Esophagus (tissue), 2 donors: ENCODE measurements around the gene LRRC17. TPM values are rescaled to one million over a fixed set of nuclear protein-coding genes. Genes with fewer than 3 reads are reported as not detected.
"Not testable (repeated sequence)": the region's sequence is repeated elsewhere in the genome, so short reads cannot be mapped to it uniquely, and the experiment has no call there.

Experiments used
- H3K27ac ChIP-seq, 2 donors: one replicate each; pipeline ENCODE4 v1.5.1; 2013; ENCODE audit warnings: low read depth in 2 of 2, mild to moderate bottlenecking in 2 of 2, inconsistent platforms in 1 of 2, low read length in 1 of 2, moderate library complexity in 1 of 2
- H3K27me3 ChIP-seq, 2 donors: one replicate each; pipeline ENCODE4 v1.6.1; 2013; ENCODE audit warnings: low read length in 2 of 2, control low read depth in 1 of 2, mild to moderate bottlenecking in 1 of 2; ENCODE audit not compliant: insufficient read depth in 2 of 2, control insufficient read depth in 1 of 2
- H3K36me3 ChIP-seq, 2 donors: one replicate each; pipeline ENCODE4 v1.6.1; 2013; ENCODE audit warnings: low read length in 1 of 2; ENCODE audit not compliant: control insufficient read depth in 2 of 2, insufficient read depth in 2 of 2
- H3K4me1 ChIP-seq, 2 donors: one replicate each; pipeline ENCODE4 v1.6.1; 2013; ENCODE audit warnings: low read length in 1 of 2; ENCODE audit not compliant: control insufficient read depth in 2 of 2, insufficient read depth in 2 of 2
- H3K4me3 ChIP-seq, 2 donors: one replicate each; pipeline ENCODE4 v1.5.1; 2013; ENCODE audit warnings: low read length in 2 of 2, mild to moderate bottlenecking in 2 of 2, low read depth in 1 of 2, moderate library complexity in 1 of 2
- H3K9me3 ChIP-seq, 2 donors: one replicate each; pipeline ENCODE4 v1.6.1; 2013; ENCODE audit warnings: mild to moderate bottlenecking in 2 of 2, low read depth in 1 of 2, low read length in 1 of 2, moderate library complexity in 1 of 2; ENCODE audit not compliant: control insufficient read depth in 2 of 2, insufficient read depth in 1 of 2
- WGBS, 2 donors: extraction: QIAGEN DNeasy Blood & Tissue Kit; methylation state at CpG; one replicate each; pipeline ENCODE4 v1.1.7; 2013; 5-methylcytosine and 5-hydroxymethylcytosine counted together
- polyA plus RNA-seq, 2 donors: library from polyadenylated mRNA; stranded (reverse); fragments of 200-250 nt; gene quantifications; one replicate each; pipeline ENCODE4 v1.2.3, GENCODE V29; 2013
- donor health status: healthy with polysubstance abuse.
- donor health status: Bipolar disorder and iron deficiency.

Gene LRRC17
- polyA plus RNA-seq, 2 donors = 0.26 to 0.27 TPM

- 56 to 57% methylated on average over 6 of the region's 6 CpGs for WGBS, 2 donors
- H3K4me1 ChIP-seq = no peaks in the 10 kb centered on the region
- H3K4me3 ChIP-seq = no peak overlapping the region
These were observed 22.8 kb downstream of the LRRC17 start for GRCh38 chr7:102935450-102936115.

DNA sequence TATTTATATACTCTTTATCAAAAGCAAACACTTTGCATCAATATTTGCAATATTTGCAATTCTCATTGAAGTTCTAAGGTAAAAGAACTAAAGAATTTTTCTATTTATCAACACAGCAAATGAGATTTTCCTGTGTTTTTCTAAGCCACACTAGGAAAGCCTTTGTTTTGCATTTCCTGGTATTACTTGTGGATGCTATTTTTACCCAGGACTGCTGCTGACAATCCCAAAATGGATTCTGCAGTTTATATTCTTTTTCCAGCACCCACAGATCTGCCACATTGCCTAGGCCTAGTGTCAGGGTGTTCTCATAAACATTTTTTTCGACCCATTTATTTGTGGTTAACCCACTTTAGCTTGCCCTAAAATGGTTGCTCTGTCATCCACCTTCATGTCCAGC is 25.9 kb downstream of the LRRC17 start:
- Histone ChIP-seq H3K4me1 (no peaks in the 10 kb centered on the region), H3K4me3 (no peak overlapping the region), H3K9me3 (no peaks in the 10 kb centered on the region), H3K36me3 (no peaks in the 10 kb centered on the region), H3K27me3 (no peaks in the 10 kb centered on the region), H3K27ac (no peak overlapping the region)
- 56 to 63% methylated on average over 1 of the region's 1 CpG for WGBS, 2 donors

More at GRCh38 chr7:102935450-102936115, 22.8 kb downstream of the LRRC17 start:
- H3K9me3 ChIP-seq = no peaks in the 10 kb centered on the region
- H3K36me3 ChIP-seq = no peaks in the 10 kb centered on the region
- no peak overlapping the region for H3K27ac ChIP-seq
- H3K27me3 ChIP-seq = no peaks in the 10 kb centered on the region

DNA sequence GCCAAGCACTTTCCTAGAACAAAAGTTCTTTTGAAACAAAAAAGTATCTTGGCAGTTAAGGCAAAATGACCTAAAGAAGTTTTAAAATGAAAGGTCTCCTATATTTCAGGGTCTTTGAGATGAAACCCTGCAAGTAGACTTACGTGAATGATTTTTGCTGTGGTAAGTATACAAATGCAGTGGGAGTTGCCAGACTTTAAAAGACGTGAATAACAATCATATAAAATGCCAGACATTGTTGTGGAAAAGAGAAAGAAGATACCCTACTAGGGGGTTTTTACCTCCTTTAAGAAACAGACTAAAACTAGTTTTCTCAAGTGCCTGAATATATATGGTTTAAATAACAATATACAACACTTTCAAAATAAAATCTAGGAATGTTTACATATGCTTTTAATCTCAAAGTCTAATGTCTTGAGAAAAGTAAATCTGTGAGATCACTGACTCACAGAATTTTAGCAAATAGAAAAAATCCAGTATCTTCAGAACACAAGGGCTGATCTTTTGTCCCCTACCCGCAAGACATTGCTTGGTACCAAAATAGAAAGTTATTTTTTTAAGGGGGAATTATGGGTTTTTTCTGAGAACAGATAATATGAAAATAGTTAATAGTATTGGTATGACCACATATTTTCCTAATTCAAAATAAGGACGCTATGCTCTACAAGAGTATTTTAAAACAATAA is 29.5 kb downstream of the LRRC17 start:
- no peaks in the 10 kb centered on the region for H3K4me1 ChIP-seq
- no peak overlapping the region for H3K27ac ChIP-seq
- H3K9me3 ChIP-seq = no peaks in the 10 kb centered on the region
- H3K4me3 ChIP-seq = no peak overlapping the region
- no peaks in the 10 kb centered on the region for H3K36me3 ChIP-seq
- 68% methylated on average over 4 of the region's 4 CpGs for WGBS, 2 donors
- H3K27me3 ChIP-seq = no peaks in the 10 kb centered on the region

DNA sequence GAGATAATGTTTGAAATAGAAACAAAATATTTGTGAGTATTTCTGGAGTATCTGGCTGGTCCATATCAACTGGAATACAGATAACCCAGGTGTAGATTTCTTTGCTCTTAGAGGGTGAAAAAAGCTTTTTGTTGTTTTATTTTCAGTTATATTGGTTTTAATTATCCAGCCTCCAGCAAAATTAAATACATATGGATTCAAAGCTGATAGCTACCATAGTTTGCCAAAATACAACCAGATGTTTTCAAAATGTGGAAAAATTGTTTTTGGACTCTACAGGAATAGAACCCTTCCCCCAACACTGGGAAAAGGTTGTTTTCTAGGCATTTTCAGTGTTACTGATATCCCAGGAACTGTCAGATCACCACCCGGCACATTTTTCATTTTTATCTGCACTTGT is 30.1 kb downstream of the LRRC17 start:
- Histone ChIP-seq H3K36me3 (no peaks in the 10 kb centered on the region), H3K27ac (no peak overlapping the region)
- 84 to 92% methylated on average over 1 of the region's 1 CpG for WGBS, 2 donors

GRCh38 chr7:102943423-102944169 is 30.8 kb downstream of the LRRC17 start:
- 71 to 80% methylated on average over 5 of the region's 5 CpGs for WGBS, 2 donors
- no peak overlapping the region for H3K27ac ChIP-seq
- H3K36me3 ChIP-seq = no peaks in the 10 kb centered on the region
- no peak overlapping the region for H3K4me3 ChIP-seq
- H3K27me3 ChIP-seq = no peaks in the 10 kb centered on the region
- H3K9me3 ChIP-seq = no peaks in the 10 kb centered on the region
- no peaks in the 10 kb centered on the region for H3K4me1 ChIP-seq

More for the DNA sequence above, 30.1 kb downstream of the LRRC17 start:
- Histone ChIP-seq H3K4me3 (no peak overlapping the region), H3K9me3 (no peaks in the 10 kb centered on the region), H3K4me1 (no peaks in the 10 kb centered on the region), H3K27me3 (no peaks in the 10 kb centered on the region)

- Histone ChIP-seq H3K4me3 (no peak overlapping the region), H3K36me3 (no peaks in the 10 kb centered on the region), H3K9me3 (no peaks in the 10 kb centered on the region), H3K27me3 (no peaks in the 10 kb centered on the region), H3K27ac (no peak overlapping the region), H3K4me1 (no peaks in the 10 kb centered on the region)
- WGBS, 2 donors = 92% methylated on average over 4 of the region's 4 CpGs
These were observed 31.4 kb downstream of the LRRC17 start for GRCh38 chr7:102944241-102944640.

DNA sequence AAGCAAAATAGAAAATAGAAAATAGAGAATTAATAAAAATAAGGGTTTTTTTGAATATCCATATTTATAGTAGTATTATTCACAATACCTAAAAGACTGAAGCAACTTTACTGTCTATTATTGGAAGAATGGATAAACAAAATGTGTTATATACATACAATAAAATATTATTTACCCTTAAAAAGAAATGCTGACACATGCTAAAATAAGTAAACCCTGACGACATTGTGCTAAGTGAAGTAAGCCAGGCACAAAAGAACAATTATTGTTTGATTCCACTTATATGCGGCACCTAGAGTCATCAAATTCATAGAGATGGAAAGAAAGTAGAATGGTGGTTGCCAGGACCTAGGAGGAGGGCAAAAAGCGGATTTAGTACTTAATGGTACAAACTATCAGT is 39.0 kb downstream of the LRRC17 start:
- Histone ChIP-seq H3K4me3 (no peak overlapping the region), H3K36me3 (no peaks in the 10 kb centered on the region), H3K27ac (no peak overlapping the region), H3K4me1 (no peaks in the 10 kb centered on the region), H3K9me3 (no peaks in the 10 kb centered on the region), H3K27me3 (no peaks in the 10 kb centered on the region)
- 88 to 94% methylated on average over 3 of the region's 3 CpGs for WGBS, 2 donors

GRCh38 chr7:102953406-102953805 is 40.6 kb downstream of the LRRC17 start:
- no peaks in the 10 kb centered on the region for H3K27me3 ChIP-seq

DNA sequence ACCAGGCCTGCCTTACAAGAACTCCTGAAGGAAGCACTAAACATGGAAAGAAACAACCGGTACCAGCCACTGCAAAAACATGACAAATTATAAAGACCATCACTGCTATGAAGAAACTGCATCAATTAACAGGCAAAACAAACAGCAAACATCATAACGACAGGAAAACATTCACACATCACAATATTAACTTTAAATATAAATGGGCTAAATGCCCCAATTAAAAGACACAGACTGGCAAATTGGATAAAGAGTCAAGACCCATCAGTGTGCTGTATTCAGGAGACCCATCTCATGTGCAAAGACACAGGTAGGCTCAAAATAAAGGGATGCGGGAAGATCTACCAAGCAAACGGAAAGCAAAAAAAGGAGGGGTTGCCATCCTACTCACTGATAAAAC is 41.6 kb downstream of the LRRC17 start:
- 88 to 95% methylated on average over 4 of the region's 4 CpGs for WGBS, 2 donors
- H3K4me1 ChIP-seq = not testable (repeated sequence)

More at GRCh38 chr7:102953406-102953805, 40.6 kb downstream of the LRRC17 start:
- Histone ChIP-seq H3K27ac (no peak overlapping the region), H3K36me3 (no peaks in the 10 kb centered on the region), H3K4me3 (no peak overlapping the region), H3K4me1 (no peaks in the 10 kb centered on the region), H3K9me3 (no peaks in the 10 kb centered on the region)

More for the DNA sequence above, 41.6 kb downstream of the LRRC17 start:
- H3K27me3 ChIP-seq, H3K27ac ChIP-seq, H3K9me3 ChIP-seq, H3K36me3 ChIP-seq, H3K4me3 ChIP-seq: not testable (repeated sequence)
